C4-2B (cell line): Measurements from ENCODE around the gene NCKAP5L.

Experiments used
- ZFX ChIP-seq: fragments of 450-650 bp; IDR thresholded peaks from 2 replicates; pipeline ENCODE4 v1.6.1; 2017
- TF ChIP-seq, protein P1 (sequence below): fragments of 450-650 bp; conservative IDR thresholded peaks from 2 replicates; pipeline ENCODE4 v1.5.1; 2017; ENCODE audit warnings: mild to moderate bottlenecking

DNA sequence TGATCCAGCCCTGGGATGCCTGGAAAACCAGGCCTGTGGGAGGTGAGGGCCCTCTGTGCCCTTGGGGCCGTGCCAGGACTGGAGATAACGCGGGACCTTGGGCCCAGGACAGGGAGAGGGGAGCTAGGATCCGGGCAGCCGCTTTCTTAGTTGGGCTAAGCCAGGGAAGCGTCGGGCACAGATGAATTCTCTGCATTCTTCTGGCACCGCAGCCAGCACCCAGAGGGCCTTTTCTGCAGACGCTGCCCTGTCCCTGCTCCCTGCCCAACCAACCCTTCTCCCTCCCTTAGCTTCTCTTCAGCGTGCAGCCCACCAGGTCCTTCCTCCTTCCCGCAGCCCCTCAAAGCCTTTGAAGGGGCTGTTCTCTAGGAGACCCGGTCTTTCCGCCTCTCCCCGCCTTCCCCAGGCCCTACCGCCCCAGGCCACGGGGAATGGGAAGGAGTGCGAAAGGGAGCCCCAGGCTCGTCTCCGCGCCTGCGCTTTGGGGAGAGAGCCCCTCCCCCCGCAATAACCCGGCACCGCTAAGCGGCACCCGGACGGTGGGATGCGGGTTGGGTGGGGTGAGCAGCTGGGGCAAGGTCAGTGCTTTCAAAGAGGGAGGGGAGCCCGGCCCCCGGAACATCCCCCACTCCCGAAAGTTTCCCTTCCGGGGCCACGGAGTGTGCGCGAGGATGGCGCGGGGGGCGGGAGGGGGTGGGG is 663 bp downstream of the NCKAP5L start:
- TF ChIP-seq, protein P1, sequence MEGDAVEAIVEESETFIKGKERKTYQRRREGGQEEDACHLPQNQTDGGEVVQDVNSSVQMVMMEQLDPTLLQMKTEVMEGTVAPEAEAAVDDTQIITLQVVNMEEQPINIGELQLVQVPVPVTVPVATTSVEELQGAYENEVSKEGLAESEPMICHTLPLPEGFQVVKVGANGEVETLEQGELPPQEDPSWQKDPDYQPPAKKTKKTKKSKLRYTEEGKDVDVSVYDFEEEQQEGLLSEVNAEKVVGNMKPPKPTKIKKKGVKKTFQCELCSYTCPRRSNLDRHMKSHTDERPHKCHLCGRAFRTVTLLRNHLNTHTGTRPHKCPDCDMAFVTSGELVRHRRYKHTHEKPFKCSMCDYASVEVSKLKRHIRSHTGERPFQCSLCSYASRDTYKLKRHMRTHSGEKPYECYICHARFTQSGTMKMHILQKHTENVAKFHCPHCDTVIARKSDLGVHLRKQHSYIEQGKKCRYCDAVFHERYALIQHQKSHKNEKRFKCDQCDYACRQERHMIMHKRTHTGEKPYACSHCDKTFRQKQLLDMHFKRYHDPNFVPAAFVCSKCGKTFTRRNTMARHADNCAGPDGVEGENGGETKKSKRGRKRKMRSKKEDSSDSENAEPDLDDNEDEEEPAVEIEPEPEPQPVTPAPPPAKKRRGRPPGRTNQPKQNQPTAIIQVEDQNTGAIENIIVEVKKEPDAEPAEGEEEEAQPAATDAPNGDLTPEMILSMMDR: no peak
- no peak for TF ChIP-seq ZFX
